ENCODE results near the gene RNF182.
"Not testable (repeated sequence)": the region's sequence is repeated elsewhere in the genome, so short reads cannot be mapped to it uniquely, and the experiment has no call there.

Gene RNF182

GRCh38 chr6:13924949-13925881, at the start of gene RNF182:
TSS of gene RNF182 (plus strand) at chr6:13924952. CDS start at chr6:13977120, 52,168 bp downstream.
- TF ChIP-seq FOXM1 (IDR thresholded peaks at IDR 0.05; ENCODE audit: borderline replicate concordance), result no peak
- no peak for TF ChIP-seq BHLHE40 (IDR thresholded peaks at IDR 0.05; ENCODE audit: borderline replicate concordance)
- DNase-seq (ENCODE audit: extremely low spot score), result peak; percentile 82
- CTCF ChIA-PET, result interaction anchor here (0.7 to 1.7 kb wide), 4 partner anchors 12 to 220 kb away, joined by 3 to 9 read pairs (median 6); no protein-coding TSS in a partner anchor
- POLR2A ChIA-PET, result interaction anchor here (0.6 to 1.7 kb wide), 10 partner anchors 9 to 115 kb away, joined by 3 to 8 read pairs (median 4); partner anchors contain the start of gene MCUR1

- CTCF ChIA-PET, result no interaction called here
- no peak for DNase-seq (ENCODE audit: extremely low spot score)
- POLR2A ChIA-PET, result no interaction called here
- TF ChIP-seq LEF1 (IDR thresholded peaks at IDR 0.05; ENCODE audit: borderline replicate concordance) (no peak), FOXK2 (IDR thresholded peaks at IDR 0.05) (no peak), PKNOX1 (IDR thresholded peaks at IDR 0.05) (no peak), ZNF384 (IDR thresholded peaks at IDR 0.05) (no peak), L3MBTL2 (conservative IDR thresholded peaks at IDR 0.05) (no peak)
Observed at GRCh38 chr6:13877051-13877450, 47.7 kb upstream of the RNF182 start.

GRCh38 chr6:13880061-13880663, 44.6 kb upstream of the RNF182 start:
- CTCF ChIA-PET; DNase-seq (ENCODE audit: extremely low spot score); POLR2A ChIA-PET: not testable (repeated sequence)

- DNase-seq (ENCODE audit: extremely low spot score), result no peak
- ChIA-PET POLR2A (no interaction called here), CTCF (no interaction called here)
- TF ChIP-seq ELF4 (IDR thresholded peaks at IDR 0.05), result no peak
- no peak for TF ChIP-seq LEF1 (IDR thresholded peaks at IDR 0.05; ENCODE audit: borderline replicate concordance)
- no peak for TF ChIP-seq SUZ12 (IDR thresholded peaks at IDR 0.05)
- no peak for TF ChIP-seq L3MBTL2 (conservative IDR thresholded peaks at IDR 0.05)
- TF ChIP-seq TARDBP (IDR thresholded peaks at IDR 0.05), result no peak
- no peak for TF ChIP-seq PKNOX1 (IDR thresholded peaks at IDR 0.05)
- TF ChIP-seq SP1 (IDR thresholded peaks at IDR 0.05), result no peak
- TF ChIP-seq HDGF (IDR thresholded peaks at IDR 0.05; ENCODE audit: borderline replicate concordance), result no peak
- no peak for TF ChIP-seq ZNF384 (IDR thresholded peaks at IDR 0.05)
- no peak for TF ChIP-seq ARNT (IDR thresholded peaks at IDR 0.05)
- TF ChIP-seq FOXK2 (IDR thresholded peaks at IDR 0.05), result no peak
- TF ChIP-seq FOXA1 (IDR thresholded peaks at IDR 0.05), result no peak
- no peak for TF ChIP-seq BHLHE40 (IDR thresholded peaks at IDR 0.05; ENCODE audit: borderline replicate concordance)
- TF ChIP-seq FOXM1 (IDR thresholded peaks at IDR 0.05; ENCODE audit: borderline replicate concordance), result no peak
- TF ChIP-seq NFRKB (IDR thresholded peaks at IDR 0.05), result no peak
- TF ChIP-seq CTBP1 (IDR thresholded peaks at IDR 0.05; ENCODE audit: borderline replicate concordance), result no peak
Observed at GRCh38 chr6:13881621-13882165, 43.1 kb upstream of the RNF182 start.

GRCh38 chr6:13883966-13884365, 40.8 kb upstream of the RNF182 start:
- DNase-seq (ENCODE audit: extremely low spot score), result no peak
- no peak for TF ChIP-seq SUZ12 (IDR thresholded peaks at IDR 0.05)
- no peak for TF ChIP-seq ARNT (IDR thresholded peaks at IDR 0.05)
- TF ChIP-seq HDGF (IDR thresholded peaks at IDR 0.05; ENCODE audit: borderline replicate concordance), result no peak
- no peak for TF ChIP-seq LEF1 (IDR thresholded peaks at IDR 0.05; ENCODE audit: borderline replicate concordance)
- TF ChIP-seq CTBP1 (IDR thresholded peaks at IDR 0.05; ENCODE audit: borderline replicate concordance), result no peak
- no peak for TF ChIP-seq L3MBTL2 (conservative IDR thresholded peaks at IDR 0.05)
- TF ChIP-seq BHLHE40 (IDR thresholded peaks at IDR 0.05; ENCODE audit: borderline replicate concordance), result no peak
- no peak for TF ChIP-seq TARDBP (IDR thresholded peaks at IDR 0.05)
- TF ChIP-seq FOXM1 (IDR thresholded peaks at IDR 0.05; ENCODE audit: borderline replicate concordance), result no peak
- no peak for TF ChIP-seq FOXA1 (IDR thresholded peaks at IDR 0.05)
- TF ChIP-seq FOXK2 (IDR thresholded peaks at IDR 0.05), result no peak
- TF ChIP-seq ELF4 (IDR thresholded peaks at IDR 0.05), result no peak
- TF ChIP-seq PKNOX1 (IDR thresholded peaks at IDR 0.05), result no peak
- no peak for TF ChIP-seq SP1 (IDR thresholded peaks at IDR 0.05)
- TF ChIP-seq NFRKB (IDR thresholded peaks at IDR 0.05), result no peak
- TF ChIP-seq ZNF384 (IDR thresholded peaks at IDR 0.05), result no peak
- POLR2A ChIA-PET, result no interaction called here
- CTCF ChIA-PET, result no interaction called here

GRCh38 chr6:13884397-13884796, 40.4 kb upstream of the RNF182 start:
- ChIA-PET CTCF (no interaction called here), POLR2A (interaction anchor here (1.0 kb wide), 1 partner anchor 269 kb away, joined by 3 read pairs; the partner anchor contains the start of gene NOL7)
- no peak for TF ChIP-seq BHLHE40 (IDR thresholded peaks at IDR 0.05; ENCODE audit: borderline replicate concordance)
- no peak for TF ChIP-seq TARDBP (IDR thresholded peaks at IDR 0.05)
- TF ChIP-seq FOXA1 (IDR thresholded peaks at IDR 0.05), result no peak
- no peak for TF ChIP-seq L3MBTL2 (conservative IDR thresholded peaks at IDR 0.05)
- no peak for TF ChIP-seq NFRKB (IDR thresholded peaks at IDR 0.05)
- TF ChIP-seq SP1 (IDR thresholded peaks at IDR 0.05), result no peak
- TF ChIP-seq SUZ12 (IDR thresholded peaks at IDR 0.05), result no peak
- no peak for TF ChIP-seq FOXK2 (IDR thresholded peaks at IDR 0.05)
- TF ChIP-seq ELF4 (IDR thresholded peaks at IDR 0.05), result no peak
- no peak for TF ChIP-seq CTBP1 (IDR thresholded peaks at IDR 0.05; ENCODE audit: borderline replicate concordance)
- no peak for TF ChIP-seq ARNT (IDR thresholded peaks at IDR 0.05)
- TF ChIP-seq FOXM1 (IDR thresholded peaks at IDR 0.05; ENCODE audit: borderline replicate concordance), result no peak
- no peak for TF ChIP-seq PKNOX1 (IDR thresholded peaks at IDR 0.05)
- no peak for DNase-seq (ENCODE audit: extremely low spot score)
